Liver (tissue), 3 donors: ENCODE results near the gene BRCA2.

ENCODE experiments used
- ATF3 ChIP-seq: IDR thresholded peaks from 2 replicates; pipeline ENCODE4 v1.6.1; 2016; ENCODE audit warnings: antibody characterized with exemption
- CTCF ChIP-seq: fragments of 150-350 bp; IDR thresholded peaks from 2 replicates; pipeline ENCODE4 v1.5.1; 2017; ENCODE audit warnings: improper control_type of control experiment, low read depth, low read length; ENCODE audit not compliant: missing input control
- EGR1 ChIP-seq, 2 donors: IDR thresholded peaks; 2 replicates each; pipeline ENCODE4 v1.6.1; 2016 to 2018; ENCODE audit warnings: antibody characterized with exemption in 2 of 2, low read depth in 2 of 2
- FOXA2 ChIP-seq: IDR thresholded peaks from 2 replicates; pipeline ENCODE4 v1.6.1; 2016; ENCODE audit warnings: antibody characterized with exemption
- JUND ChIP-seq, 2 donors: IDR thresholded peaks; 2 replicates each; pipeline ENCODE4 v1.6.1; 2016; ENCODE audit warnings: antibody characterized with exemption in 2 of 2
- RAD21 ChIP-seq, 2 donors: IDR thresholded peaks; 2 replicates each; pipeline ENCODE4 v1.6.1; 2016; ENCODE audit warnings: antibody characterized with exemption in 2 of 2, mild to moderate bottlenecking in 2 of 2
- REST ChIP-seq: IDR thresholded peaks from 2 replicates; pipeline ENCODE4 v1.6.1; 2016; ENCODE audit warnings: antibody characterized with exemption, mild to moderate bottlenecking
- RXRA ChIP-seq, 2 donors: IDR thresholded peaks; 2 replicates each; pipeline ENCODE4 v1.6.1; 2017 to 2018; ENCODE audit warnings: antibody characterized with exemption in 2 of 2, mild to moderate bottlenecking in 1 of 2
- TAF1 ChIP-seq: conservative IDR thresholded peaks from 2 replicates; pipeline ENCODE4 v1.6.1; 2016; ENCODE audit warnings: antibody characterized with exemption, mild to moderate bottlenecking
- YY1 ChIP-seq: IDR thresholded peaks from 2 replicates; pipeline ENCODE4 v1.6.1; 2016; ENCODE audit warnings: antibody characterized with exemption, mild to moderate bottlenecking
- donor health status: healthy.
- donor health status: healthy.

GRCh38 chr13:32445461-32445860 is 130.2 kb downstream of the BRCA2 start:
- TF ChIP-seq CTCF, result no peak
- TF ChIP-seq TAF1, result no peak
- TF ChIP-seq RXRA (IDR thresholded peaks at IDR 0.05), result no peak
- TF ChIP-seq EGR1 (IDR thresholded peaks at IDR 0.05; ENCODE audit: low read depth in 2 of 2), result no peak
- no peak for TF ChIP-seq REST
- TF ChIP-seq YY1, result no peak
- TF ChIP-seq JUND (IDR thresholded peaks at IDR 0.05), result no peak
- no peak for TF ChIP-seq FOXA2
- no peak for TF ChIP-seq RAD21 (IDR thresholded peaks at IDR 0.05)
- TF ChIP-seq ATF3, result no peak
